Caki2 (cell line): ENCODE data around the gene CDC42. TPM values are rescaled to one million over a fixed set of nuclear protein-coding genes. Genes with fewer than 3 reads are reported as not detected.
"Not testable (repeated sequence)": the region's sequence is repeated elsewhere in the genome, so short reads cannot be mapped to it uniquely, and the experiment has no call there.

Source experiments
- DNase-seq: peaks from one replicate; pipeline ENCODE4 v3.0.0-alpha.2; 2015; ENCODE audit warnings: low read depth
- in situ Hi-C: cut with HindIII; loops from 2 replicates; pipeline ENCODE4 v1.10.0; 2016; ENCODE audit warnings: low sequenced_read_pairs, low pct_unique_long_range_greater_than_20kb, mixed read lengths
- total RNA-seq: library from RNA; depleted of rRNA; stranded (reverse); fragments of >200 nt; shearing (Covaris generic); gene quantifications from 2 replicates; pipeline ENCODE4 v1.2.3, GENCODE V29; 2014; ENCODE audit warnings: low replicate concordance

CDC42 gene
- total RNA-seq, 1 experiment from 2014 or later: 331 TPM

GRCh38 chr1:22055463-22055862, 3.0 kb downstream of the CDC42 start:
- no peak for DNase-seq
- in situ Hi-C loops: no loop called here

- DNase-seq: no peak
- in situ Hi-C loops: no loop called here
Measured at GRCh38 chr1:22056043-22056442, 3.5 kb downstream of the CDC42 start.

GRCh38 chr1:22056936-22057335, 4.4 kb downstream of the CDC42 start:
- in situ Hi-C loops: no loop called here

GRCh38 chr1:22057861-22058260, 5.4 kb downstream of the CDC42 start:
- no peak for DNase-seq
- in situ Hi-C loops: no loop called here

More at GRCh38 chr1:22056936-22057335, 4.4 kb downstream of the CDC42 start:
- no peak for DNase-seq

- in situ Hi-C loops: no loop called here
Measured at GRCh38 chr1:22064751-22065402, 12.4 kb downstream of the CDC42 start.

GRCh38 chr1:22071511-22071910, 19.0 kb downstream of the CDC42 start:
- no peak for DNase-seq
- in situ Hi-C loops: no loop called here

More at GRCh38 chr1:22064751-22065402, 12.4 kb downstream of the CDC42 start:
- DNase-seq: no peak

- DNase-seq: no peak
- in situ Hi-C loops: no loop called here
Measured at GRCh38 chr1:22074803-22075202, 22.3 kb downstream of the CDC42 start.

- in situ Hi-C loops: no loop called here
- DNase-seq: no peak
Measured at GRCh38 chr1:22075718-22076117, 23.2 kb downstream of the CDC42 start.

GRCh38 chr1:22076346-22076745, 23.8 kb downstream of the CDC42 start:
- in situ Hi-C loops: no loop called here
- no peak for DNase-seq

- in situ Hi-C loops: no loop called here
- no peak for DNase-seq
Measured at GRCh38 chr1:22077728-22078127, 25.2 kb downstream of the CDC42 start.

- in situ Hi-C loops: no loop called here
- no peak for DNase-seq
Measured at GRCh38 chr1:22078133-22078532, 25.6 kb downstream of the CDC42 start.

- in situ Hi-C loops: no loop called here
Measured at GRCh38 chr1:22080191-22080590, 27.7 kb downstream of the CDC42 start.

GRCh38 chr1:22088331-22088730, 35.8 kb downstream of the CDC42 start:
- no peak for DNase-seq
- in situ Hi-C loops: no loop called here

More at GRCh38 chr1:22080191-22080590, 27.7 kb downstream of the CDC42 start:
- DNase-seq: no peak

GRCh38 chr1:22089134-22089571, 36.6 kb downstream of the CDC42 start:
- no peak for DNase-seq
- in situ Hi-C loops: no loop called here

- in situ Hi-C loops: loop anchor here (5.0 kb wide), 1 partner anchor 37 kb away; the partner anchor contains the start of gene CDC42
- DNase-seq: no peak
Measured at GRCh38 chr1:22089787-22090186, 37.3 kb downstream of the CDC42 start.

GRCh38 chr1:22090867-22091266, 38.4 kb downstream of the CDC42 start:
- DNase-seq: no peak
- in situ Hi-C loops: loop anchor here (5.0 kb wide), 1 partner anchor 39 kb away; the partner anchor contains the start of gene CDC42

- DNase-seq: not testable (repeated sequence)
- in situ Hi-C loops: loop anchor here (5.0 kb wide), 1 partner anchor 40 kb away; the partner anchor contains the start of gene CDC42
Measured at GRCh38 chr1:22092026-22092768, 39.7 kb downstream of the CDC42 start.

GRCh38 chr1:22093513-22093912, 41.0 kb downstream of the CDC42 start:
- DNase-seq: no peak
- in situ Hi-C loops: loop anchor here (5.0 kb wide), 1 partner anchor 41 kb away; the partner anchor contains the start of gene CDC42

- in situ Hi-C loops: no loop called here
- no peak for DNase-seq
Measured at GRCh38 chr1:22096036-22096435, 43.5 kb downstream of the CDC42 start.
